OCI-LY7 (cell line): ENCODE data around the gene CBX8. TPM values are rescaled to one million over a fixed set of nuclear protein-coding genes. Genes with fewer than 3 reads are reported as not detected.

Source experiments
- BruUV-seq: library from RNA; stranded (reverse); fragments of 400-500 nt; replicated peaks from 2 replicates; lab custom pipeline; 2021; lab: Mats Ljungman, UMichigan
- CTCF ChIA-PET: fragments of 300-600 bp; sonication (Branson Sonifier 250); formaldehyde crosslinking; loops from one replicate; lab custom pipeline; 2022; ENCODE audit warnings: antibody characterized with exemption; ENCODE audit not compliant: unreplicated experiment; lab: Charles Lee
- POLR2A ChIA-PET: fragments of 300-600 bp; sonication (Branson Sonifier 250); formaldehyde crosslinking; loops from one replicate; lab custom pipeline; 2022; ENCODE audit warnings: antibody characterized with exemption; lab: Charles Lee
- DNase-seq: peaks from one replicate; pipeline ENCODE4 v3.0.0-alpha.2; 2015; ENCODE audit warnings: low spot score
- H2AFZ ChIP-seq: fragments of 200-600 bp; sonication (generic), shearing (Covaris generic); 2 replicates; pipeline ENCODE4 v1.6.1; 2014; ENCODE audit warnings: mild to moderate bottlenecking, antibody characterized with exemption, low read length, moderate library complexity
- H3K27ac ChIP-seq: fragments of 200-600 bp; sonication (generic); 2 replicates; pipeline ENCODE4 v1.5.1; 2014; ENCODE audit warnings: mixed run types, low read depth, mild to moderate bottlenecking, moderate library complexity, low read length, inconsistent platforms; ENCODE audit not compliant: poor library complexity, severe bottlenecking
- H3K36me3 ChIP-seq: fragments of 200-600 bp; sonication (generic); 2 replicates; pipeline ENCODE4 v1.6.1; 2014; ENCODE audit warnings: mild to moderate bottlenecking, antibody characterized with exemption, low read length, moderate library complexity, mixed read lengths; ENCODE audit not compliant: insufficient read depth
- H3K4me1 ChIP-seq: fragments of 200-600 bp; sonication (generic); 2 replicates; pipeline ENCODE4 v1.5.1; 2014; ENCODE audit warnings: mild to moderate bottlenecking, low read length; ENCODE audit not compliant: insufficient read depth, poor library complexity, severe bottlenecking
- H3K4me2 ChIP-seq: fragments of 200-600 bp; sonication (generic); 2 replicates; pipeline ENCODE4 v1.6.1; 2014; ENCODE audit warnings: mild to moderate bottlenecking, low read length
- H3K4me3 ChIP-seq: fragments of 200-600 bp; sonication (generic); 2 replicates; pipeline ENCODE4 v1.5.1; 2014; ENCODE audit warnings: mild to moderate bottlenecking, low read depth, low read length; ENCODE audit not compliant: poor library complexity, severe bottlenecking
- H3K79me2 ChIP-seq: fragments of 200-600 bp; sonication (generic); 2 replicates; pipeline ENCODE4 v1.6.1; 2016; ENCODE audit warnings: low read depth, mild to moderate bottlenecking, low read length, moderate library complexity, mixed read lengths; ENCODE audit not compliant: insufficient read depth
- H3K9me2 ChIP-seq: fragments of 200-600 bp; sonication (generic); 2 replicates; pipeline ENCODE4 v1.6.1; 2016; ENCODE audit warnings: mild to moderate bottlenecking, low read length, mixed read lengths; ENCODE audit not compliant: insufficient read depth
- H3K9me3 ChIP-seq: fragments of 200-600 bp; sonication (generic); 2 replicates; pipeline ENCODE4 v1.6.1; 2014; ENCODE audit warnings: mild to moderate bottlenecking, mixed run types, low read length, mixed read lengths
- H4K20me1 ChIP-seq: fragments of 200-600 bp; sonication (generic); 2 replicates; pipeline ENCODE4 v1.6.1; 2014; ENCODE audit warnings: mild to moderate bottlenecking, antibody characterized with exemption, low read length, moderate library complexity, mixed read lengths; ENCODE audit not compliant: insufficient read depth
- CTCF ChIP-seq: fragments of 200-600 bp; sonication (generic); conservative IDR thresholded peaks from 2 replicates; pipeline ENCODE4 v1.5.1; 2014; ENCODE audit warnings: mild to moderate bottlenecking, antibody characterized with exemption, low read length, moderate library complexity, mixed read lengths
- EZH2phosphoT487 ChIP-seq: fragments of 200-600 bp; sonication (generic); IDR thresholded peaks from 2 replicates; pipeline ENCODE4 v1.6.1; 2018; ENCODE audit warnings: low read depth, borderline replicate concordance, mild to moderate bottlenecking, mixed run types, antibody characterized with exemption, low read length, moderate library complexity, mixed read lengths
- intact Hi-C: fragments of 100-400 bp; cut with micrococcal nuclease; formaldehyde crosslinking; loops from one replicate; pipeline ENCODE4 v1.10.0; 2022; ENCODE audit not compliant: unreplicated experiment
- total RNA-seq, 2 experiments: library from RNA; depleted of rRNA in 1 of 2; stranded (reverse); fragments of >200 nt in 1 of 2; shearing (Covaris generic) in 1 of 2; gene quantifications; 2 replicates each; pipeline ENCODE4 v1.2.3, GENCODE V29; 2014 to 2022

The CBX8 gene
- total RNA-seq, 2 experiments from 2014 or later, result 7.5 to 16.3 TPM

GRCh38 chr17:79835470-79835899 lies 38.6 kb upstream of the CBX8 start:
- Histone ChIP-seq H3K9me2 (no peaks in the 10 kb centered on the region), H2AFZ (no peak overlapping the region), H3K79me2 (peaks cover 37% of the 10 kb centered on the region), H3K4me2 (peak overlapping the region; percentile 91), H3K27ac (no peak overlapping the region), H3K9me3 (no peaks in the 10 kb centered on the region), H3K36me3 (peaks cover 59% of the 10 kb centered on the region), H3K4me1 (peaks cover 27% of the 10 kb centered on the region), H3K4me3 (no peak overlapping the region), H4K20me1 (peaks cover 13% of the 10 kb centered on the region; the same call in 1 of the 2 replicates)
- no peak for DNase-seq
- ChIA-PET POLR2A (interaction anchor here (0.6 to 2.3 kb wide), 4 partner anchors 14 to 39 kb away, joined by 3 to 20 read pairs (median 6); partner anchors contain the start of gene CBX8), CTCF (interaction anchor here (0.6 to 2.3 kb wide), 3 partner anchors 17 to 46 kb away, joined by 3 to 14 read pairs (median 4); partner anchors contain the start of gene CBX8)
- intact Hi-C loops, result loop anchor here (5.0 kb wide), 1 partner anchor 157 kb away; no protein-coding TSS in a partner anchor
- TF ChIP-seq EZH2phosphoT487, result no peak
- no peak for TF ChIP-seq CTCF
- BruUV-seq, result no TSS peak

GRCh38 chr17:79834565-79835469 lies 37.9 kb upstream of the CBX8 start:
- H4K20me1 ChIP-seq, result peaks cover 13% of the 10 kb centered on the region; the same call in 1 of the 2 replicates
- H3K4me1 ChIP-seq, result peaks cover 27% of the 10 kb centered on the region
- H3K9me2 ChIP-seq, result no peaks in the 10 kb centered on the region
- H3K4me2 ChIP-seq, result 0 out of 2 replicates have a peak overlapping the region, but pooled peaks have one; percentile 5
- TF ChIP-seq CTCF (peak; percentile 97), EZH2phosphoT487 (no peak)
- POLR2A ChIA-PET, result interaction anchor here (0.6 to 1.3 kb wide), 2 partner anchors 13 to 38 kb away, joined by 3 to 4 read pairs; partner anchors contain the start of gene CBX8
- no peak overlapping the region for H3K27ac ChIP-seq
- CTCF ChIA-PET, result interaction anchor here (0.6 kb wide), 1 partner anchor 46 kb away, joined by 3 read pairs; no protein-coding TSS in a partner anchor
- H3K36me3 ChIP-seq, result peaks cover 59% of the 10 kb centered on the region
- H3K4me3 ChIP-seq, result no peak overlapping the region
- intact Hi-C loops, result loop anchor here (5.0 kb wide), 1 partner anchor 157 kb away; no protein-coding TSS in a partner anchor
- H3K79me2 ChIP-seq, result peaks cover 37% of the 10 kb centered on the region
- no TSS peak for BruUV-seq
- peak; percentile 52 for DNase-seq
- no peak overlapping the region for H2AFZ ChIP-seq
- H3K9me3 ChIP-seq, result no peaks in the 10 kb centered on the region
